Keratinocyte (primary cell): ENCODE data around the gene KDM5C.

ENCODE experiments used
- EZH2 ChIP-seq: IDR thresholded peaks from one replicate; pipeline ENCODE4 v1.6.1; 2012; ENCODE audit warnings: inconsistent platforms, mild to moderate bottlenecking, low read length, moderate library complexity
- TF ChIP-seq, protein P1 (sequence below), 3 experiments: IDR thresholded peaks in 1 of 3; conservative IDR thresholded peaks in 1 of 3; optimal IDR thresholded peaks in 1 of 3; 2 replicates in 2 of 3; 3 replicates in 1 of 3; pipeline versions ENCODE3 to v1.5.1; 2011; ENCODE audit warnings: low read length in 3 of 3, mild to moderate bottlenecking in 3 of 3, moderate library complexity in 2 of 3, control low read depth in 1 of 3, inconsistent platforms in 1 of 3; ENCODE audit not compliant: insufficient read depth in 2 of 3; ENCODE audit errors: extremely low read depth in 1 of 3

DNA sequence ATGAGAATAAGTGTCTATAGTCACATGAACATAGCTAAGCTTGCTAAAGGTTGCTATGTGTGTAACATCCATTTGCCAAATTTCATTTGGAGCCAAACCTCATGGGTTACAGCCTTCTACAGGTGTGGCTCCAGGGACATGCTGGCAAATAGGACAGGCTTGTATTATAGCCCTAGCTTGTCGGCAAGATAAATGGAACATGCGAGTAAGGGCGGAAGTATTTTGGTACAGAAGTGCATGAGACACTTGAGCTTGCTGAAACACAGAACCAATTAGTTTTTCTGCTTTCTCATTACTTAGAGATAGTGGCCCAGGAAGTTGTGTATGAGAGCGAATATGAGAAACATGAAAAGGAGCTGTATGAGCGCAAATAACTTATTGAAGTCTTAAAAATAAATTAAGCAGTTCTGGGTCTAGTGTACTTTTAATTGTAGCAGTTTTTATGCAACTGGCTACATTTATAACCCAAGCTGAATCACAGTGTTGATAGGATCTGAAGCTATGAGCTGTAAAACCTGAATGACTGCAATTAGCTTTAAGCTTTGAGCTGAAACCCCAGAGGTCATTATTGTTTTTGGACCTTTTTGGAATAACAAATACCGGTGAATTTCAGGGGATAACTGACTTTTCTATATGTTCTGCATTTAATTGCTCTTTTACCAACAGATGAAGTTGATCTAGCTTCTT lies 64.6 kb downstream of the KDM5C start:
- TF ChIP-seq EZH2 = no peak
- TF ChIP-seq, protein P1, sequence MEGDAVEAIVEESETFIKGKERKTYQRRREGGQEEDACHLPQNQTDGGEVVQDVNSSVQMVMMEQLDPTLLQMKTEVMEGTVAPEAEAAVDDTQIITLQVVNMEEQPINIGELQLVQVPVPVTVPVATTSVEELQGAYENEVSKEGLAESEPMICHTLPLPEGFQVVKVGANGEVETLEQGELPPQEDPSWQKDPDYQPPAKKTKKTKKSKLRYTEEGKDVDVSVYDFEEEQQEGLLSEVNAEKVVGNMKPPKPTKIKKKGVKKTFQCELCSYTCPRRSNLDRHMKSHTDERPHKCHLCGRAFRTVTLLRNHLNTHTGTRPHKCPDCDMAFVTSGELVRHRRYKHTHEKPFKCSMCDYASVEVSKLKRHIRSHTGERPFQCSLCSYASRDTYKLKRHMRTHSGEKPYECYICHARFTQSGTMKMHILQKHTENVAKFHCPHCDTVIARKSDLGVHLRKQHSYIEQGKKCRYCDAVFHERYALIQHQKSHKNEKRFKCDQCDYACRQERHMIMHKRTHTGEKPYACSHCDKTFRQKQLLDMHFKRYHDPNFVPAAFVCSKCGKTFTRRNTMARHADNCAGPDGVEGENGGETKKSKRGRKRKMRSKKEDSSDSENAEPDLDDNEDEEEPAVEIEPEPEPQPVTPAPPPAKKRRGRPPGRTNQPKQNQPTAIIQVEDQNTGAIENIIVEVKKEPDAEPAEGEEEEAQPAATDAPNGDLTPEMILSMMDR (optimal IDR thresholded peaks at IDR 0.05 in 1 of 3, IDR thresholded peaks at IDR 0.05 in 1 of 3, conservative IDR thresholded peaks at IDR 0.05 in 1 of 3; ENCODE audit: extremely low read depth in 1 of 3, insufficient read depth in 2 of 3, low read length in 3 of 3) = no peak
